Measurements from ENCODE around the gene ERICH6B.

ERICH6B gene

GRCh38 chr13:45601680-45602079 is 13.9 kb downstream of the ERICH6B start:
- DNase-seq (ENCODE audit: low read depth), result no peak

GRCh38 chr13:45598597-45598996 is 16.9 kb downstream of the ERICH6B start:
- DNase-seq (ENCODE audit: low read depth), result no peak

- DNase-seq (ENCODE audit: low read depth), result no peak
These were observed 18.6 kb downstream of the ERICH6B start for GRCh38 chr13:45596800-45597475.

GRCh38 chr13:45595965-45596364 is 19.6 kb downstream of the ERICH6B start:
- no peak for DNase-seq (ENCODE audit: low read depth)

GRCh38 chr13:45594764-45595163 is 20.8 kb downstream of the ERICH6B start:
- DNase-seq (ENCODE audit: low read depth), result no peak

GRCh38 chr13:45594227-45594626 is 21.3 kb downstream of the ERICH6B start:
- no peak for DNase-seq (ENCODE audit: low read depth)

GRCh38 chr13:45592758-45593157 is 22.8 kb downstream of the ERICH6B start:
- no peak for DNase-seq (ENCODE audit: low read depth)

GRCh38 chr13:45590066-45590465 is 25.5 kb downstream of the ERICH6B start:
- no peak for DNase-seq (ENCODE audit: low read depth)

GRCh38 chr13:45587897-45588296 is 27.6 kb downstream of the ERICH6B start:
- no peak for DNase-seq (ENCODE audit: low read depth)

- DNase-seq (ENCODE audit: low read depth), result no peak
These were observed 30.7 kb downstream of the ERICH6B start for GRCh38 chr13:45584816-45585215.

GRCh38 chr13:45582408-45583076 is 33.0 kb downstream of the ERICH6B start:
- no peak for DNase-seq (ENCODE audit: low read depth)

- no peak for DNase-seq (ENCODE audit: low read depth)
These were observed 39.1 kb downstream of the ERICH6B start for GRCh38 chr13:45576466-45576865.

- no peak for DNase-seq (ENCODE audit: low read depth)
These were observed 39.7 kb downstream of the ERICH6B start for GRCh38 chr13:45575830-45576180.

- DNase-seq (ENCODE audit: low read depth), result no peak
These were observed 40.3 kb downstream of the ERICH6B start for GRCh38 chr13:45575146-45575829.

GRCh38 chr13:45565331-45565730 is 50.2 kb downstream of the ERICH6B start:
- DNase-seq (ENCODE audit: low read depth), result no peak

- DNase-seq (ENCODE audit: low read depth), result no peak
These were observed 51.3 kb downstream of the ERICH6B start for GRCh38 chr13:45564133-45564776.

- no peak for DNase-seq (ENCODE audit: low read depth)
These were observed 60.9 kb downstream of the ERICH6B start for GRCh38 chr13:45554604-45555109.

GRCh38 chr13:45548281-45548680 is 67.3 kb downstream of the ERICH6B start:
- DNase-seq (ENCODE audit: low read depth), result no peak

- no peak for DNase-seq (ENCODE audit: low read depth)
These were observed 69.2 kb downstream of the ERICH6B start for GRCh38 chr13:45546410-45546765.

GRCh38 chr13:45545686-45546409 is 69.7 kb downstream of the ERICH6B start:
- no peak for DNase-seq (ENCODE audit: low read depth)

GRCh38 chr13:45544520-45544919 is 71.0 kb downstream of the ERICH6B start:
- no peak for DNase-seq (ENCODE audit: low read depth)

GRCh38 chr13:45542878-45543277 is 72.7 kb downstream of the ERICH6B start:
- DNase-seq (ENCODE audit: low read depth), result no peak

Measured in GM04503 (cell line).